ENCODE results near the gene RHOG.
A peak's percentile ranks its signal among the peaks of the same experiment; 100 is the strongest.
"Not testable (repeated sequence)": the region's sequence is repeated elsewhere in the genome, so short reads cannot be mapped to it uniquely, and the experiment has no call there.

The RHOG gene

DNA sequence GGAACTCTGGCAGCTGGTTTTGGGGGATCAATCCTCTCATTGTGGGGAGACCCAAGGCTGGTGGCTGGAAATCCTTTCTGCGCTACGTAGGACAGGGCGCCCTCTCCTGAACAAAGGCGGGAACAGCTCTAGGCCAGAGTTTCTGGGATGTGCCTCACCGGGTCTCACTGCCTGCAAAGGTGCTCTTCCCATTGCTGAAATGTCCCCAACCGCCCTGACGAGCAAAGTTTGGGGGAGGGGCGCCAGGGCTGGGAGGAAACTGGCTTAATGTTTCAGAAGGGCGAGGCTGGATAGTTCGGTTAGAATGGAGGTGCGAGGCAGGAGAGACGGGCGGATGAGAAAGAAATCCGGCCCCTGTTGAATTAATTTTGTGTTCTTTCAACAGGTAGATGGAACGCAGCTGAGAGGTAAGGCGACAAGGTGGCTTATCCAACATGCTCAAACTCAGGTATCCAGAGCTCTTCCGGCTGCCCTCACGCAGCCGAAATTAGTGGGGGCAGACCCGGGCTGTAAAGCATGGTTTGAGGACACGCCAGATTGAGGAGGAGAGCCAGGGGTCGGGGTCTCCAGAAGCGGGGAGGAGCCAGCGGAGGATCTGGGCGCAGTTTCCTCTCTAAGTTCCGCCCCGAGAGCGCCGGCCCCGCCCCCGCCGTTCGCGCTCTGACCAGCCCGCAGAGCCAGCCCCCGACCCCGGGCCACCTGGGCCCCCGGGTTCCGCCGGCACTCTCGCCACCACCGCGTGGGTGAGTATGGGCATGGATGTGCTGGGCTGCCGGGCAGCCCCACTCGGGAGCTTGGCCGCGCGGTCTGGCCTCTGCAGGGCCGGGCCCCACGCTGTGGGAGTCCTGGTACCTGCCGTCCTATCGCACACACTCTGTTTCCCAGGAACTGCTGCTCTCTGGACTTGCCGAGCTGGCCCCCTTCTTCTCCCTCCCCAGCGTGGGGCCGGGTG, 32.6 kb downstream of the RHOG start, which contains the start of gene PGAP2:
PGAP2 (plus strand) TSS at position 652 of the 952 bp plus-strand sequence. CDS start 2,700 bp downstream, outside the sequence.
- DNase-seq, result peak; percentile 67

DNA sequence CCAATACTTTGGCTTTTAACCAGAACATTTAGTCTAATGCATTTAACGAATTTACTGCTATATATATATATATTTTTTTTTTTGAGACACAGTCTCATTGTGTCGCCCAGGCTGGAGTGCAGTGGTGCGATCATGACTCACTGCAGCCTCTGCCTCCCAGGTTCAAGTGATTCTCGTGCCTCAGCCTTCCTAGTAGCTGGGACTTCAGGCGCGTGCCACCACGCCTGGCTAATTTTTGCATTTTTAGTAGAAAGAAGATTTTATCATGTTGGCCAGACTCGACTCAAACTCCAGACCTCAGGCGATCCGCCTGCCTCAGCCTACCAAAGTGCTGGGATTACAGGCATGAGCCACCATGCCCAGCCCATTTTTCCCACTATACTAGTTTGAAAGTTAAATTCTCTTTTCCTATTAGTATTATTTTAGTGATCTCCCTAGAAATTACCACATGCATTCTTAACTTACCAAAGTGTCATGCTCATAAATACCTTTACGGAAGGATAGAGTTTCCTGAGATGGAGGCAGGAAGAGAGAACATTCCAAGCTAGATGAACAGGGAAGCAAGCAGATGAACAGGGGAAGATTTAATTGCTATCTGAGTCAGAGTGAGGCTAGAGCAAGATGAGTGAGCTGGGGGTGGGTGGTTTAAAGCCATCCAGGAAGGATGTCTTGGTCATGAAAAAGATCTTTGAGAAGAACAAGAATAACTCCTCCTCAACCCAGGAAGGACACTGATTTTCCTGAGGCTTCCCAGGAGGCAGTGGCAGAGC, 36.8 kb downstream of the RHOG start:
- DNase-seq, result no peak

DNA sequence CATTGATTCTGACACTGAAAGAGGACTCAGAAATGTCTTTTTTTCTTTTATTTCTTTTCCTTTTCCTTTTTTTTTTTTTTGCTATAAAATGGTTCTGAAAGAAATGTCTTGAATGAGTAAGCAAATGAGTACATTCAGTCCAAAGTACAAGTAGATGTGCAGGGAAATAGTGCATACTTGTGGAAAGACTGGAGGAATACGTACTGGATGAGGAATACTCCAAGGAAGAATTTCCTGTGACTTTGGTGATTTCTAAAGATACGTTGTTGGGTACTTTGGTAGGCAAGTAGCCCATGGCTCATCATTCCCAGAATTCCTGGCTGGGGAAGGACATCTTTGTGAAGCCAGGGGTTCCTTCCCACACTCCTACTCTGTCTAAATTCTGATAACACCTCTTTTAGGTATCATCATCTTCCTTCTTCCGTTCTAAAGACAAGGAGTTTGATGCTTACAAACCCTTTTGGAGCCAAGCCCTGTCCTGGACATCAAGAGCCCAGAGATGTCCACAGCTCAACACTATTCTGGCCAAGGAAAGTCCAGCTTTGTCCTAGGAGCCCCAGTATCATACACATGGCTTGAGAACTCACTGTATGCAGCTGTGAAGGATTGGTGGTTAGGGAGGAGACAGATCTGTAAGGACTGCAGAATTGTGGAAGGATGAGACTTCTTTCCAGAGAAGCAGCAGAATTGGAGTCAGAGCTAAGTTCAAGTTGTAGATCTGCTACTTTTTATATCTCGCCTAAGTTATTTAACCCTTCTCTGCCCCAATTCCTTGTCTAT, 38.6 kb downstream of the RHOG start:
- DNase-seq, result no peak

GRCh38 chr11:3799873-3800272, 40.9 kb downstream of the RHOG start:
- no peak for DNase-seq

- DNase-seq, result no peak
Measured at GRCh38 chr11:3799143-3799542, 41.6 kb downstream of the RHOG start.

GRCh38 chr11:3797329-3798090, 43.2 kb downstream of the RHOG start, which contains the start of gene NUP98:
NUP98 (minus strand) TSS chr11:3797554; CDS start chr11:3782117, 15,437 bp downstream.
- DNase-seq, result peak; percentile 100

DNA sequence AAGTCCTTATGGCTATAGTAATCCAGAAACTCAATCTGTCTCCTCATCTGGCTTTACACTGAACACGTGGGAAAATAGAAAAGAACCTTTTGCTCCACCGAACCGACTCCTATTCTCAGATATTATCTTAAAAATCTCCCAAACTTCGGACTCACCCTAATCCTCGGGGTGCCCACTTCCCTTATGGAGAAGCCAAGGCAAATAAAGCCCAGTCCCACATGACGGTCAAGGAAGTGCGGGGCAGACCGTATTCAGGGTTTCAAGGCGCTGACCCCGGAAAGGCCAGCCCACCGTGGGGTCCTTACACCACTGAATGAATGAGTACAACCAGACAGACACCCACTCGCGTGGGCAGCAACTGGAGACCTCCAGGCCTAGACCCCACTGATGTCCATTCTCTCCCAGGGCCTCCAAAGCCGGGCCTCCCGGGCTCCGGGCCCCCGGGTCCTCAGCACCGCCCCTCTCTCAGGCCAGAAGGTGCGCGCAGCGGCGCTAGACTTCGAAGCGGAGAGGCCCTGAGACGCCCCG, 43.9 kb downstream of the RHOG start:
- no peak for DNase-seq

GRCh38 chr11:3796346-3796745, 44.4 kb downstream of the RHOG start:
- DNase-seq, result no peak

GRCh38 chr11:3796002-3796311, 44.8 kb downstream of the RHOG start:
- no peak for DNase-seq

GRCh38 chr11:3795131-3796001, 45.4 kb downstream of the RHOG start:
- no peak for DNase-seq

GRCh38 chr11:3794387-3794786, 46.4 kb downstream of the RHOG start:
- not testable (repeated sequence) for DNase-seq

DNA sequence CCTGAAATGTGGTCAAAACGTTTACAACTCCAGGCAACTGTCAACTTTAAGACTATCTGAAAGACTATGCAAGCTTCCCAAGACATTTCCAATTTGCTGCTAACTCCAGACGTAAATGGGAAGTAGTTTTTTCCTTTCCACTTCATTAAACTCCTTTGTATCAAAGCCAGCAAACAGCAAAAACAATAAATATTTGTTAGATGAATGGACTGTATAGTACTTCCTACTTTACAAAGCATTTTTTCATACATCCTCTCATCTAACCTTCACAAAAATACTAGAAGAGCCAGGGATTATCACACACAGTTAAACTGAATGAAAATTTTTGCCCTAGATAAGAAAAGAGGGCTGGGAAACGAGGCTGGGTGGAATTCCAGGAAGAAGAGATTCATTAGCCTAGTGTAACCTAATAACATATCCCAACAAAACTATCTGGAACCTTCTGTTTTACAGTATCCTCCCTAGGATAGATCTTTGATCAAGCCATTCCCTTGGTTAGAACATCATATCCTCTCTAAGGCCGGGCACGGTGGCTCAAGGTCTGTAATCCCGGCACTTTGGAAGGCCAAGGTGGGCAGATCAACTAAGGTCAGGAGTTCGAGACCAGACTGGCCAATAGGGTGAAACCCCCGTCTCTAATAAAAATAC, 53.9 kb downstream of the RHOG start:
- DNase-seq, result no peak

GRCh38 chr11:3783611-3784010, 57.1 kb downstream of the RHOG start:
- no peak for DNase-seq

DNA sequence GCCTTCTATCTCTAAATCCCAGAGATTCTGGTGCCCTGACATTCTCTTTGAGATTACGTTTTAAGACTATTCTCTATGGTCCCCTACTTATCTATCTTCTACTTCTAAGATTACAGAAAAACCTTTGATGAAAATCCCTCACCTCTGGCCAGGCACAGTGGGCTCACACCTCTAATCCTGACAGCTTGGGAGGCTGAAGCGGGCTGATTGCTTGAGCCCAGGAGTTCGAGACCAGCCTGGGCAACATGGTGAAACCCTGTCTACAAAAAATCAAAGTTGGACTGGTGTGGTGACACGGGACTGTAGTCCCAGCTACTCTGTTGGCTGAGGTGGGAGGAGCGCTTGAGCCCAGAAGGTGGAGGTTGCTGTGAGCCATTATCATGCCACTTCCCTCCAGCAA, 57.8 kb downstream of the RHOG start:
- no peak for DNase-seq

- DNase-seq, result no peak
Measured at GRCh38 chr11:3781423-3781822, 59.3 kb downstream of the RHOG start.
